ENCODE results near the gene RAB20. TPM values are rescaled to one million over a fixed set of nuclear protein-coding genes. Genes with fewer than 3 reads are reported as not detected.

The RAB20 gene
- total and polyA plus RNA-seq, 9 of the 15 experiments (the other 6 are each of a cell fraction or from before 2014, with no cell fraction given): 0.62 to 9.2 (median 5.4) TPM

GRCh38 chr13:110480161-110480560 is 81.4 kb downstream of the RAB20 start:
- Histone ChIP-seq H2AFZ (ENCODE audit: low read depth, low read length) (0 out of 2 replicates have a peak overlapping the region, but pooled peaks have one; percentile 68), H3K36me3 (ENCODE audit: control insufficient read depth, insufficient read depth, low read length) (no peaks in the 10 kb centered on the region), H3K4me3 (no peak overlapping the region), H3K4me2 (ENCODE audit: insufficient read depth, low read length) (no peak overlapping the region), H4K20me1 (replicated peaks; ENCODE audit: control insufficient read depth, insufficient read depth, low read length) (no peaks in the 10 kb centered on the region), H3K9me3 (replicated peaks; ENCODE audit: control insufficient read depth, insufficient read depth, low read depth, low read length) (no peaks in the 10 kb centered on the region), H3K79me2 (ENCODE audit: control insufficient read depth, insufficient read depth, low read length) (no peaks in the 10 kb centered on the region), H3K9me1 (ENCODE audit: control insufficient read depth, insufficient read depth, low read length) (peaks cover 3% of the 10 kb centered on the region), H3K27ac (ENCODE audit: extremely low read depth, low read depth, low read length) (no peak overlapping the region), H3K4me1 (replicated peaks in 1 of 2; ENCODE audit: control insufficient read depth in 2 of 2, insufficient read depth in 2 of 2, low read length in 2 of 2) (peaks cover 14 to 31% of the 10 kb centered on the region in 2 experiments; a peak in 4 of 5 replicates), H3K9ac (ENCODE audit: insufficient read depth in 1 of 2, low read depth in 2 of 2, low read length in 2 of 2) (peak overlapping the region in 1 of 2 experiments; percentile 9; a peak in 1 of 4 replicates), H3K27me3 (ENCODE audit: control insufficient read depth in 2 of 2, insufficient read depth in 2 of 2, low read length in 2 of 2) (peaks cover 0 to 14% of the 10 kb centered on the region in 2 experiments; a peak in 2 of 5 replicates)
- WGBS (ENCODE audit: insufficient coverage, low coverage, missing lambda C conversion rate): 35% methylated on average over 3 of the region's 5 CpGs
- intact Hi-C loops (cut with micrococcal nuclease) (no loop called here), in situ Hi-C loops (cut with MboI) (no loop called here)
- no peak for FAIRE-seq
- DNase-seq (ENCODE audit: extremely low read depth in 1 of 4, low spot score in 3 of 4): no peak
- ATAC-seq: no peak
- ChIA-PET POLR2A (no interaction called here), CTCF (ENCODE audit: low intra/inter-chr PET ratio) (no interaction called here)
- TF ChIP-seq, protein P1, sequence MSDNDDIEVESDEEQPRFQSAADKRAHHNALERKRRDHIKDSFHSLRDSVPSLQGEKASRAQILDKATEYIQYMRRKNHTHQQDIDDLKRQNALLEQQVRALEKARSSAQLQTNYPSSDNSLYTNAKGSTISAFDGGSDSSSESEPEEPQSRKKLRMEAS (CRISPR knock-in tag; IDR thresholded peaks at IDR 0.05): no peak
- TF ChIP-seq MYBL2 (IDR thresholded peaks at IDR 0.05; ENCODE audit: low read depth) (no peak), MYBL2 (CRISPR knock-in tag; IDR thresholded peaks at IDR 0.05; ENCODE audit: borderline replicate concordance) (no peak), ZNF274 (IDR thresholded peaks at IDR 0.05; ENCODE audit: borderline replicate concordance, low read depth, low read length) (no peak), ZNF778 (CRISPR knock-in tag; IDR thresholded peaks at IDR 0.05) (no peak), CREB1 (IDR thresholded peaks at IDR 0.05) (no peak), CREB1 (CRISPR knock-in tag; IDR thresholded peaks at IDR 0.05) (no peak), E2F4 (CRISPR knock-in tag; IDR thresholded peaks at IDR 0.05; ENCODE audit: low read depth) (no peak), CREM (IDR thresholded peaks at IDR 0.05; ENCODE audit: low read depth) (no peak)
- TF ChIP-seq, protein P2, sequence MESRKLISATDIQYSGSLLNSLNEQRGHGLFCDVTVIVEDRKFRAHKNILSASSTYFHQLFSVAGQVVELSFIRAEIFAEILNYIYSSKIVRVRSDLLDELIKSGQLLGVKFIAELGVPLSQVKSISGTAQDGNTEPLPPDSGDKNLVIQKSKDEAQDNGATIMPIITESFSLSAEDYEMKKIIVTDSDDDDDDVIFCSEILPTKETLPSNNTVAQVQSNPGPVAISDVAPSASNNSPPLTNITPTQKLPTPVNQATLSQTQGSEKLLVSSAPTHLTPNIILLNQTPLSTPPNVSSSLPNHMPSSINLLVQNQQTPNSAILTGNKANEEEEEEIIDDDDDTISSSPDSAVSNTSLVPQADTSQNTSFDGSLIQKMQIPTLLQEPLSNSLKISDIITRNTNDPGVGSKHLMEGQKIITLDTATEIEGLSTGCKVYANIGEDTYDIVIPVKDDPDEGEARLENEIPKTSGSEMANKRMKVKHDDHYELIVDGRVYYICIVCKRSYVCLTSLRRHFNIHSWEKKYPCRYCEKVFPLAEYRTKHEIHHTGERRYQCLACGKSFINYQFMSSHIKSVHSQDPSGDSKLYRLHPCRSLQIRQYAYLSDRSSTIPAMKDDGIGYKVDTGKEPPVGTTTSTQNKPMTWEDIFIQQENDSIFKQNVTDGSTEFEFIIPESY (CRISPR knock-in tag; IDR thresholded peaks at IDR 0.05): no peak
- TF ChIP-seq, protein P3, sequence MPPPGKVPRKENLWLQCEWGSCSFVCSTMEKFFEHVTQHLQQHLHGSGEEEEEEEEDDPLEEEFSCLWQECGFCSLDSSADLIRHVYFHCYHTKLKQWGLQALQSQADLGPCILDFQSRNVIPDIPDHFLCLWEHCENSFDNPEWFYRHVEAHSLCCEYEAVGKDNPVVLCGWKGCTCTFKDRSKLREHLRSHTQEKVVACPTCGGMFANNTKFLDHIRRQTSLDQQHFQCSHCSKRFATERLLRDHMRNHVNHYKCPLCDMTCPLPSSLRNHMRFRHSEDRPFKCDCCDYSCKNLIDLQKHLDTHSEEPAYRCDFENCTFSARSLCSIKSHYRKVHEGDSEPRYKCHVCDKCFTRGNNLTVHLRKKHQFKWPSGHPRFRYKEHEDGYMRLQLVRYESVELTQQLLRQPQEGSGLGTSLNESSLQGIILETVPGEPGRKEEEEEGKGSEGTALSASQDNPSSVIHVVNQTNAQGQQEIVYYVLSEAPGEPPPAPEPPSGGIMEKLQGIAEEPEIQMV (tag; conservative IDR thresholded peaks at IDR 0.05; ENCODE audit: low read depth): no peak
- no TSS peak for BruUV-seq (replicated peaks)
